H1 (cell line): ENCODE results near the gene LCE7A. TPM values are rescaled to one million over a fixed set of nuclear protein-coding genes. Genes with fewer than 3 reads are reported as not detected.

Experiments
- CTCF ChIA-PET: fragments of 300-600 bp; sonication (Branson Sonifier 250); formaldehyde crosslinking; loops from one replicate; lab custom pipeline; 2021; ENCODE audit not compliant: partially characterized antibody; lab: Charles Lee
- POLR2A ChIA-PET: fragments of 300-600 bp; sonication (Branson Sonifier 250); formaldehyde crosslinking; loops from one replicate; lab custom pipeline; 2021; ENCODE audit warnings: inconsistent platforms; ENCODE audit not compliant: partially characterized antibody; lab: Charles Lee
- DNase-seq, 2 experiments: peaks; one replicate each; pipeline versions ENCODE4 v3.0.0 to v3.0.0-alpha.2; 2010 to 2022; ENCODE audit warnings: low spot score in 2 of 2, low read depth in 1 of 2, mixed read lengths in 1 of 2
- FAIRE-seq: peaks from 2 replicates; lab custom pipeline; 2011; peaks lifted over from hg19 to GRCh38; lab: Jason Lieb, UNC
- H2AFZ ChIP-seq: 2 replicates; pipeline ENCODE4 v1.8.1; 2012; ENCODE audit warnings: low read length, inconsistent platforms
- H2AK5ac ChIP-seq: 2 replicates; pipeline ENCODE4 v1.6.1; 2013; ENCODE audit warnings: low read depth, low read length
- H2BK120ac ChIP-seq: replicated peaks from 2 replicates; pipeline ENCODE3; 2013; ENCODE audit warnings: low read depth, low read length, inconsistent platforms
- H2BK12ac ChIP-seq: 2 replicates; pipeline ENCODE4 v1.6.1; 2013; ENCODE audit warnings: low read depth, low read length
- H2BK15ac ChIP-seq: 2 replicates; pipeline ENCODE4 v1.6.1; 2013; ENCODE audit warnings: low read length
- H2BK20ac ChIP-seq: 2 replicates; pipeline ENCODE4 v1.6.1; 2013; ENCODE audit warnings: low read length
- H2BK5ac ChIP-seq: 2 replicates; pipeline ENCODE4 v1.6.1; 2013; ENCODE audit warnings: low read depth, low read length
- H3K14ac ChIP-seq: 2 replicates; pipeline ENCODE4 v1.6.1; 2013; ENCODE audit warnings: inconsistent platforms; ENCODE audit not compliant: insufficient read length
- H3K18ac ChIP-seq: 2 replicates; pipeline ENCODE4 v1.6.1; 2013; ENCODE audit warnings: low read length; ENCODE audit errors: extremely low read depth
- H3K23ac ChIP-seq: 2 replicates; pipeline ENCODE4 v1.6.1; 2013; ENCODE audit warnings: inconsistent platforms; ENCODE audit not compliant: insufficient read length
- H3K23me2 ChIP-seq: 2 replicates; pipeline ENCODE4 v1.6.1; 2013; ENCODE audit warnings: low read depth, low read length
- H3K27ac ChIP-seq: 2 replicates; pipeline ENCODE4 v1.6.1; 2011; ENCODE audit warnings: low read depth, low read length, inconsistent platforms
- H3K27me3 ChIP-seq, 4 experiments: replicated peaks in 1 of 4; 1 replicate in 1 of 4; 2 replicates in 3 of 4; pipeline versions ENCODE4 v1.6.1 to v1.8.1; 2011 to 2013; ENCODE audit warnings: low read length in 3 of 4, mild to moderate bottlenecking in 3 of 4, inconsistent platforms in 2 of 4, mixed read lengths in 2 of 4, moderate library complexity in 1 of 4; ENCODE audit not compliant: control insufficient read depth in 3 of 4, insufficient read depth in 3 of 4; ENCODE audit errors: extremely low read depth in 1 of 4
- H3K36me3 ChIP-seq, 4 experiments: 2 replicates each; pipeline versions ENCODE4 v1.6.1 to v1.8.1; 2011 to 2013; ENCODE audit warnings: mild to moderate bottlenecking in 4 of 4, low read length in 3 of 4, moderate library complexity in 2 of 4, control low read depth in 1 of 4, inconsistent platforms in 1 of 4; ENCODE audit not compliant: insufficient read depth in 4 of 4, control insufficient read depth in 2 of 4
- H3K4ac ChIP-seq: replicated peaks from 2 replicates; pipeline ENCODE3; 2013; ENCODE audit warnings: low read length, low read depth, mixed read lengths, inconsistent platforms; ENCODE audit not compliant: insufficient read length
- H3K4me1 ChIP-seq, 4 experiments: replicated peaks in 1 of 4; 1 replicate in 1 of 4; 2 replicates in 3 of 4; pipeline versions ENCODE4 v1.6.1 to v1.8.1; 2011 to 2013; ENCODE audit warnings: low read length in 3 of 4, inconsistent platforms in 2 of 4, mixed read lengths in 1 of 4; ENCODE audit not compliant: insufficient read depth in 4 of 4, control insufficient read depth in 3 of 4
- H3K4me2 ChIP-seq, 2 experiments: 2 replicates each; pipeline versions ENCODE4 v1.6.1 to v1.8.1; 2011 to 2013; ENCODE audit warnings: low read depth in 2 of 2, low read length in 2 of 2, control low read depth in 1 of 2, inconsistent platforms in 1 of 2, mild to moderate bottlenecking in 1 of 2; ENCODE audit not compliant: insufficient read depth in 1 of 2
- H3K4me3 ChIP-seq, 4 experiments: fragments of 200-600, 300-600 bp in 1 of 4; sonication (generic), shearing (Covaris generic), sonication (Bioruptor Twin) in 1 of 4; 2 replicates each; pipeline versions ENCODE4 v1.5.1 to v1.8.1; 2011 to 2016; ENCODE audit warnings: low read length in 4 of 4, low read depth in 3 of 4, control low read depth in 2 of 4, inconsistent platforms in 2 of 4, mild to moderate bottlenecking in 2 of 4, mixed read lengths in 1 of 4, moderate library complexity in 1 of 4; ENCODE audit not compliant: insufficient read depth in 2 of 4; ENCODE audit errors: extremely low read depth in 1 of 4
- H3K56ac ChIP-seq: replicated peaks from 2 replicates; pipeline ENCODE3; 2013; ENCODE audit warnings: low read depth, mild to moderate bottlenecking, mixed read lengths, low read length, inconsistent platforms; ENCODE audit not compliant: insufficient read length
- H3K79me1 ChIP-seq: 2 replicates; pipeline ENCODE4 v1.6.1; 2013; ENCODE audit warnings: low read depth, low read length, control low read depth
- H3K79me2 ChIP-seq, 2 experiments: 2 replicates each; pipeline versions ENCODE4 v1.6.1 to v1.8.1; 2012 to 2013; ENCODE audit warnings: low read length in 2 of 2, mild to moderate bottlenecking in 2 of 2, inconsistent platforms in 1 of 2; ENCODE audit not compliant: insufficient read depth in 2 of 2, control insufficient read depth in 1 of 2
- H3K9ac ChIP-seq, 4 experiments: replicated peaks in 1 of 4; 1 replicate in 1 of 4; 2 replicates in 3 of 4; pipeline versions ENCODE4 v1.6.1 to v1.8.1; 2011 to 2013; ENCODE audit warnings: low read depth in 3 of 4, low read length in 3 of 4, control low read depth in 2 of 4, mild to moderate bottlenecking in 2 of 4, moderate library complexity in 2 of 4, inconsistent platforms in 1 of 4; ENCODE audit errors: extremely low read depth in 1 of 4
- H3K9me3 ChIP-seq, 2 experiments: 2 replicates each; pipeline versions ENCODE4 v1.6.1 to v1.8.1; 2012 to 2013; ENCODE audit warnings: mild to moderate bottlenecking in 2 of 2, moderate library complexity in 2 of 2, control low read depth in 1 of 2, inconsistent platforms in 1 of 2, low read depth in 1 of 2, low read length in 1 of 2, mixed read lengths in 1 of 2; ENCODE audit not compliant: insufficient read depth in 2 of 2
- H4K20me1 ChIP-seq, 2 experiments: replicated peaks in 1 of 2; 2 replicates each; pipeline versions ENCODE3 to v1.8.1; 2011 to 2013; ENCODE audit warnings: inconsistent platforms in 2 of 2, low read length in 2 of 2, mild to moderate bottlenecking in 1 of 2; ENCODE audit not compliant: insufficient read depth in 2 of 2, control insufficient read depth in 1 of 2
- H4K5ac ChIP-seq: 2 replicates; pipeline ENCODE4 v1.6.1; 2013; ENCODE audit warnings: low read length, low read depth, mixed read lengths, inconsistent platforms; ENCODE audit not compliant: insufficient read length
- H4K8ac ChIP-seq: 2 replicates; pipeline ENCODE4 v1.8.0; 2013; ENCODE audit warnings: mild to moderate bottlenecking, moderate library complexity, low read length, inconsistent platforms; ENCODE audit not compliant: insufficient read depth; ENCODE audit errors: extremely low read depth
- H4K91ac ChIP-seq: replicated peaks from 2 replicates; pipeline ENCODE3; 2013; ENCODE audit warnings: low read length, mixed read lengths, inconsistent platforms; ENCODE audit not compliant: insufficient read length
- CBX8 ChIP-seq: fragments of 300-800, 300-1000 bp; sonication (generic); IDR thresholded peaks from 2 replicates; pipeline ENCODE4 v1.7.1; 2016; ENCODE audit warnings: low read depth, low read length, borderline replicate concordance
- CTCF ChIP-seq, 3 experiments: IDR thresholded peaks; 1 replicate in 2 of 3; 2 replicates in 1 of 3; pipeline versions ENCODE4 v1.5.1 to v1.6.1; 2011; ENCODE audit warnings: low read length in 3 of 3, mild to moderate bottlenecking in 3 of 3, inconsistent platforms in 2 of 3, low read depth in 1 of 3, moderate library complexity in 1 of 3; ENCODE audit not compliant: insufficient read depth in 1 of 3; ENCODE audit errors: control extremely low read depth in 1 of 3
- GABPA ChIP-seq: IDR thresholded peaks from 2 replicates; pipeline ENCODE4 v1.6.1; 2011; ENCODE audit warnings: mild to moderate bottlenecking, low read length, moderate library complexity, borderline replicate concordance; ENCODE audit not compliant: insufficient read depth
- GTF2F1 ChIP-seq: IDR thresholded peaks from 2 replicates; pipeline ENCODE4 v1.6.1; 2012; ENCODE audit warnings: low read depth, low read length, improper control_type of control experiment, borderline replicate concordance
- KDM5A ChIP-seq: fragments of 200-600 bp; IDR thresholded peaks from 2 replicates; pipeline ENCODE4 v1.7.1; 2012; ENCODE audit warnings: mild to moderate bottlenecking, low read length, inconsistent platforms, mixed read lengths
- NANOG ChIP-seq: IDR thresholded peaks from 2 replicates; pipeline ENCODE4 v1.6.1; 2011; ENCODE audit warnings: low read length, low read depth, mild to moderate bottlenecking, inconsistent platforms; ENCODE audit not compliant: insufficient read depth, poor library complexity, severe bottlenecking
- RFX5 ChIP-seq: IDR thresholded peaks from 2 replicates; pipeline ENCODE4 v1.6.1; 2011; ENCODE audit warnings: low read depth, low read length, improper control_type of control experiment, borderline replicate concordance
- SAP30 ChIP-seq: fragments of 300-600 bp; sonication (generic); IDR thresholded peaks from 2 replicates; pipeline ENCODE4 v1.7.1; 2012; ENCODE audit warnings: low read length, moderate library complexity, mild to moderate bottlenecking, inconsistent platforms; ENCODE audit not compliant: insufficient read depth, insufficient replicate concordance
- SIN3A ChIP-seq, 2 experiments: IDR thresholded peaks in 1 of 2; conservative IDR thresholded peaks in 1 of 2; 2 replicates each; pipeline ENCODE4 v1.6.1; 2011 to 2012; ENCODE audit warnings: low read length in 2 of 2, improper control_type of control experiment in 1 of 2, low read depth in 1 of 2, mild to moderate bottlenecking in 1 of 2
- TBP ChIP-seq: IDR thresholded peaks from 2 replicates; pipeline ENCODE4 v1.6.1; 2011; ENCODE audit warnings: low read depth, low read length, improper control_type of control experiment
- whole genome bisulfite sequencing, 2 experiments: shearing (Covaris generic) in 1 of 2; methylation state at CpG; one replicate each; pipeline versions ENCODE4 v1.1.6 to v1.1.7; 2013 to 2015; ENCODE audit warnings: low lambda C conversion rate in 2 of 2, mixed read lengths in 2 of 2, inconsistent platforms in 1 of 2, low coverage in 1 of 2, missing lambda C conversion rate in 1 of 2; ENCODE audit not compliant: insufficient replicate concordance in 2 of 2, insufficient coverage in 1 of 2, insufficient read length in 1 of 2; ENCODE audit errors: extremely low coverage in 1 of 2, missing lambda C conversion rate in 1 of 2; 5-methylcytosine and 5-hydroxymethylcytosine counted together
- polyA plus RNA-seq, 7 experiments: library from polyadenylated mRNA; depleted of rRNA in 3 of 7; stranded (reverse) in 5 of 7; unstranded in 2 of 7; fragments of >200 nt in 5 of 7; fragments of 200-250 nt in 2 of 7; gene quantifications; 1 replicate in 5 of 7; 2 replicates in 1 of 7; 4 replicates in 1 of 7; pipeline versions ENCODE4 v1.2.1 to v1.2.3, GENCODE V29; 2011 to 2013; ENCODE audit warnings: missing spikeins in 2 of 7, mixed read lengths in 2 of 7
- total RNA-seq: library from RNA; stranded (reverse); fragmentation: NEBNext Ultra II Directional; extraction: Animal tissue kit (Norgen Biotek cat#: 25700); gene quantifications from 2 replicates; pipeline ENCODE4 v1.2.1, GENCODE V29; 2021

LCE7A gene
- total and polyA plus RNA-seq, 2 of the 8 experiments (the other 6 are each of a cell fraction or from before 2014, with no cell fraction given) = not detected

- Histone ChIP-seq H3K4ac (no peak overlapping the region), H3K27ac (no peak overlapping the region), H3K4me2 (no peak overlapping the region), H3K27me3 (no peaks in the 10 kb centered on the region), H3K14ac (no peak overlapping the region), H3K23ac (no peak overlapping the region), H2BK120ac (no peak overlapping the region), H2BK15ac (no peak overlapping the region), H3K4me3 (no peak overlapping the region), H3K79me1 (no peaks in the 10 kb centered on the region), H3K79me2 (no peaks in the 10 kb centered on the region), H4K5ac (no peak overlapping the region), H2BK5ac (no peak overlapping the region), H4K91ac (no peak overlapping the region), H2BK12ac (no peak overlapping the region), H2AFZ (no peak overlapping the region), H3K56ac (no peak overlapping the region), H3K9ac (no peak overlapping the region), H4K20me1 (no peaks in the 10 kb centered on the region), H3K4me1 (no peaks in the 10 kb centered on the region), H3K9me3 (peaks cover 0 to 9% of the 10 kb centered on the region in 2 experiments; a peak in 2 of 4 replicates), H3K18ac (no peak overlapping the region), H2AK5ac (no peak overlapping the region), H3K36me3 (no peaks in the 10 kb centered on the region), H4K8ac (no peak overlapping the region; the same call in 1 of the 2 replicates), H3K23me2 (no peaks in the 10 kb centered on the region), H2BK20ac (no peak overlapping the region)
- FAIRE-seq = no peak
- DNase-seq = no peak
- WGBS, 2 experiments = 80% methylated on average over 4 of the region's 4 CpGs; no CpG with 5 or more reads in 1 of the 2 experiments
- ChIA-PET POLR2A (no interaction called here), CTCF (interaction anchor here (0.8 kb wide), 1 partner anchor 29 kb away, joined by 3 read pairs; no protein-coding TSS in a partner anchor)
- TF ChIP-seq NANOG = no peak
- TF ChIP-seq SIN3A (conservative IDR thresholded peaks at IDR 0.05 in 1 of 2, IDR thresholded peaks at IDR 0.05 in 1 of 2; ENCODE audit: low read depth in 1 of 2, low read length in 2 of 2) = no peak
- TF ChIP-seq KDM5A = no peak
- TF ChIP-seq TBP = no peak
- TF ChIP-seq GABPA = no peak
- no peak for TF ChIP-seq SAP30
- TF ChIP-seq CBX8 = no peak
- no peak for TF ChIP-seq RFX5
- no peak for TF ChIP-seq GTF2F1
- TF ChIP-seq CTCF (IDR thresholded peaks at IDR 0.05; ENCODE audit: control extremely low read depth in 1 of 3, insufficient read depth in 1 of 3, low read depth in 1 of 3, low read length in 3 of 3) = no peak
Measured at GRCh38 chr1:152899027-152899426, 39.2 kb downstream of the LCE7A start.
